Thoracic aorta (tissue), 2 donors: ENCODE results near the gene NUSAP1. TPM values are rescaled to one million over a fixed set of nuclear protein-coding genes. Genes with fewer than 3 reads are reported as not detected.

ENCODE experiments used
- ATAC-seq: fragments of 150-250 bp; one replicate; pipeline ENCODE4 v1.8.0; 2017; ENCODE audit warnings: low read depth; ENCODE audit not compliant: insufficient number of reproducible peaks, low FRiP score
- DNase-seq: peaks from one replicate; pipeline ENCODE4 v3.0.0-alpha.2; 2020; ENCODE audit warnings: low spot score
- H3K27ac ChIP-seq, 2 donors: fragments of 200-600 bp; sonication (generic); 1 replicate in 1 of 2; 2 replicates in 1 of 2; pipeline ENCODE4 v1.5.1; 2016; ENCODE audit warnings: mild to moderate bottlenecking in 2 of 2, moderate library complexity in 2 of 2
- H3K27me3 ChIP-seq: fragments of 200-600 bp; sonication (generic); replicated peaks from 2 replicates; pipeline ENCODE4 v1.6.0; 2016; ENCODE audit warnings: mild to moderate bottlenecking; ENCODE audit not compliant: insufficient read depth
- H3K36me3 ChIP-seq: fragments of 200-600 bp; sonication (generic); one replicate; pipeline ENCODE4 v1.5.1; 2016
- H3K4me1 ChIP-seq, 2 donors: fragments of 200-600 bp; sonication (generic); 1 replicate in 1 of 2; 2 replicates in 1 of 2; pipeline versions ENCODE4 v1.5.1 to v1.6.0; 2016; ENCODE audit warnings: low read depth in 2 of 2, mild to moderate bottlenecking in 1 of 2; ENCODE audit not compliant: control insufficient read depth in 1 of 2
- H3K4me3 ChIP-seq: fragments of 200-600 bp; sonication (generic); 2 replicates; pipeline ENCODE4 v1.5.1; 2016; ENCODE audit warnings: mild to moderate bottlenecking
- H3K9me3 ChIP-seq: fragments of 200-600 bp; sonication (generic); 2 replicates; pipeline ENCODE4 v1.5.1; 2016
- CTCF ChIP-seq: fragments of 200-600 bp; sonication (generic); IDR thresholded peaks from one replicate; pipeline ENCODE4 v1.5.1; 2019; ENCODE audit warnings: antibody characterized with exemption
- total RNA-seq, 2 donors: library from RNA; depleted of rRNA; stranded (reverse); fragments of >200 nt; gene quantifications; one replicate each; pipeline versions ENCODE4 v1.1.0 to v1.2.3, GENCODE V29; 2016

NUSAP1 gene
- total RNA-seq, 2 donors from 2014 or later, result 1.4 to 5.7 TPM

GRCh38 chr15:41333026-41333562 lies 413 bp downstream of the NUSAP1 start:
- DNase-seq (no peak), ATAC-seq (no peak)
- Histone ChIP-seq H3K36me3 (no peaks in the 10 kb centered on the region), H3K27ac (no peak overlapping the region), H3K27me3 (no peaks in the 10 kb centered on the region), H3K4me3 (peak overlapping the region; percentile 76), H3K4me1 (no peaks in the 10 kb centered on the region), H3K9me3 (no peaks in the 10 kb centered on the region)
- TF ChIP-seq CTCF, result no peak

GRCh38 chr15:41334293-41335120 lies 1.8 kb downstream of the NUSAP1 start:
- no peak overlapping the region for H3K27ac ChIP-seq
- no peaks in the 10 kb centered on the region for H3K27me3 ChIP-seq
- no peak for TF ChIP-seq CTCF
- DNase-seq (no peak), ATAC-seq (no peak)
- H3K4me3 ChIP-seq, result no peak overlapping the region
- H3K4me1 ChIP-seq, result no peaks in the 10 kb centered on the region
- H3K9me3 ChIP-seq, result no peaks in the 10 kb centered on the region
- no peaks in the 10 kb centered on the region for H3K36me3 ChIP-seq

DNA sequence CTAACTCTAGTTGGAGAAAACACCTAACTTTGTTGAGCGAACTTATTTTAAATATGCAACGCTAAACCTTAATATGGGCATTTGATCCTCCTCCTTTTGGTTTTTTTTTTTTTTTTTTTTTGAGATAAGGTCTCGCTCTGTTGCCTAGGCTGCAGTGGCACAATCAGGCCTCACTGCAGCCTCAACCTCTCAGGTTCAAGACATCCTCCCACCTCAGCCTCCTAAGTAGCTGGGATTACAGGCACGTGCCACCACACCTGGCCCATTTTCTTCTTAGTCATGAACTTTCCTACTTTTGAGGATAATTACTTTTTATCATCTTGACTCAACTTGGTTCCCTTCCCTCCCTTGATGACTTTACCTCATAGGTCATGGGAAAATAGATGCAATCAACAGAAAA lies 3.9 kb downstream of the NUSAP1 start:
- TF ChIP-seq CTCF, result no peak
- H3K27me3 ChIP-seq, result no peaks in the 10 kb centered on the region
- H3K27ac ChIP-seq, result no peak overlapping the region
- ATAC-seq (no peak), DNase-seq (no peak)
- no peaks in the 10 kb centered on the region for H3K4me1 ChIP-seq
- H3K36me3 ChIP-seq, result no peaks in the 10 kb centered on the region
- H3K4me3 ChIP-seq, result no peak overlapping the region
- no peaks in the 10 kb centered on the region for H3K9me3 ChIP-seq

- H3K27me3 ChIP-seq, result no peaks in the 10 kb centered on the region
- no peak for ATAC-seq
- H3K36me3 ChIP-seq, result no peaks in the 10 kb centered on the region
- H3K9me3 ChIP-seq, result no peaks in the 10 kb centered on the region
- no peak for TF ChIP-seq CTCF
- no peaks in the 10 kb centered on the region for H3K4me1 ChIP-seq
- no peak for DNase-seq
- no peak overlapping the region for H3K4me3 ChIP-seq
- no peak overlapping the region for H3K27ac ChIP-seq
Measured at GRCh38 chr15:41337047-41337446, 4.4 kb downstream of the NUSAP1 start.

DNA sequence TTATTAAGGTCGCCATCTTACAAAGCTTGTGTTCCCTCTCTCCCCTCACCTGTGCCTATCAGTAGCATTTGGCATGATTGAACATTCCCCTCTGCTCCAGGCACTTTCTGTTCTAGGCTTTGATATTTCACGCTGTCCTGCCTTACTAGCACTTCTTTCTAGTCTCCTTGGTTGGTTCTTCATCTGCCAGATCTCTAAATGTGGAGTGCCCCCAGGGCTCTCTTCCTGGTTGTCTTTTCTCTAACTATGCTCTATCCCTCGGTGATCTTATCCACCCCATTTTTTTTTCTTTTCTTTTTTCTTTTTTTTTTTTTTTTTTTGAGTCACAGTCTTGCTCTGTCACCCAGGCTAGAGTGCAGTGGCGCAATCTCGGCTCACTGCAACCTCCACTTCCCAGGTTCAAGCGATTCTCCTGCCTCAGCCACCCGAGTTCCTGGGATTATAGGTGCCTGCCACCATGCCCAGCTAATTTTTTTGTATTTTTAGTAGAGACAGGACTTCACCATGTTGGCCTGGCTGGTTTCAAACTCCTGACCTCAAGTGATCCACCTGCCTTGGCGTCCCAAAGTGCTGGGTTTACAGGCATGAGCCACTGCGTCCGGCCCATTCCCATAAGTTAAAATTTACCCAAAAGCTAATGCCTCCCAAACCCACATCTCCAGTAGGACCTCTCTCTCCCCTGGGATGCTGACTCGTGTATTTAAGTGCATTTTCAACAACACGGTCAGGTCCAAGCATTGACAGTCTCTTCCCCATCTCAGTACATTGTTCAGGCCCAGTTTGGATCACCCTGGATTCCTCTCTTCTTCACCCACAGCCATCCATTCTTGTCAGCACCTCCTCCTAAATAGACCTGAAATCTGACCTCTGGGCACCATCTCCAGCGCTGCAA lies 5.2 kb downstream of the NUSAP1 start:
- Histone ChIP-seq H3K27me3 (no peaks in the 10 kb centered on the region), H3K4me3 (no peak overlapping the region), H3K4me1 (no peaks in the 10 kb centered on the region), H3K9me3 (no peaks in the 10 kb centered on the region), H3K27ac (no peak overlapping the region), H3K36me3 (no peaks in the 10 kb centered on the region)
- DNase-seq (no peak), ATAC-seq (no peak)
- no peak for TF ChIP-seq CTCF
